Endothelial cell of umbilical vein (primary cell): Measurements from ENCODE around the gene CRYBB2.

Experiments used
- EZH2 ChIP-seq: IDR thresholded peaks from 2 replicates; pipeline ENCODE4 v1.6.1; 2012; ENCODE audit warnings: borderline replicate concordance, low read depth, mild to moderate bottlenecking, moderate library complexity, low read length, inconsistent platforms; ENCODE audit not compliant: severe bottlenecking
- FOS ChIP-seq: IDR thresholded peaks from 2 replicates; pipeline ENCODE4 v1.6.1; 2011; ENCODE audit warnings: mild to moderate bottlenecking, low read length, moderate library complexity, borderline replicate concordance; ENCODE audit not compliant: insufficient read depth
- JUN ChIP-seq: IDR thresholded peaks from 2 replicates; pipeline ENCODE4 v1.6.1; 2011; ENCODE audit warnings: borderline replicate concordance, low read depth; ENCODE audit not compliant: insufficient read length, insufficient read depth
- MYC ChIP-seq: IDR thresholded peaks from one replicate; pipeline ENCODE4 v1.6.1; 2011; ENCODE audit warnings: mild to moderate bottlenecking, low read depth, low read length
- POLR2A ChIP-seq: IDR thresholded peaks from 2 replicates; pipeline ENCODE4 v1.6.1; 2012; ENCODE audit warnings: low read depth, mild to moderate bottlenecking, control low read depth, low read length
- POLR2AphosphoS5 ChIP-seq: IDR thresholded peaks from 2 replicates; pipeline ENCODE4 v1.6.1; 2012; ENCODE audit warnings: low read depth, mild to moderate bottlenecking, control low read depth, low read length, moderate library complexity; ENCODE audit not compliant: insufficient read depth
- TF ChIP-seq, protein P1 (sequence below), 2 donors: IDR thresholded peaks; 1 replicate in 1 of 2; 2 replicates in 1 of 2; pipeline ENCODE4 v1.5.1; 2011; ENCODE audit warnings: low read length in 2 of 2, mild to moderate bottlenecking in 2 of 2, moderate library complexity in 2 of 2, control low read depth in 1 of 2, inconsistent platforms in 1 of 2, low read depth in 1 of 2; ENCODE audit not compliant: insufficient read depth in 1 of 2; ENCODE audit errors: extremely low read depth in 1 of 2
- TF ChIP-seq, protein P2 (sequence below): IDR thresholded peaks from 2 replicates; pipeline ENCODE4 v1.6.1; 2011; ENCODE audit not compliant: insufficient read depth, insufficient read length

- TF ChIP-seq, protein P1, sequence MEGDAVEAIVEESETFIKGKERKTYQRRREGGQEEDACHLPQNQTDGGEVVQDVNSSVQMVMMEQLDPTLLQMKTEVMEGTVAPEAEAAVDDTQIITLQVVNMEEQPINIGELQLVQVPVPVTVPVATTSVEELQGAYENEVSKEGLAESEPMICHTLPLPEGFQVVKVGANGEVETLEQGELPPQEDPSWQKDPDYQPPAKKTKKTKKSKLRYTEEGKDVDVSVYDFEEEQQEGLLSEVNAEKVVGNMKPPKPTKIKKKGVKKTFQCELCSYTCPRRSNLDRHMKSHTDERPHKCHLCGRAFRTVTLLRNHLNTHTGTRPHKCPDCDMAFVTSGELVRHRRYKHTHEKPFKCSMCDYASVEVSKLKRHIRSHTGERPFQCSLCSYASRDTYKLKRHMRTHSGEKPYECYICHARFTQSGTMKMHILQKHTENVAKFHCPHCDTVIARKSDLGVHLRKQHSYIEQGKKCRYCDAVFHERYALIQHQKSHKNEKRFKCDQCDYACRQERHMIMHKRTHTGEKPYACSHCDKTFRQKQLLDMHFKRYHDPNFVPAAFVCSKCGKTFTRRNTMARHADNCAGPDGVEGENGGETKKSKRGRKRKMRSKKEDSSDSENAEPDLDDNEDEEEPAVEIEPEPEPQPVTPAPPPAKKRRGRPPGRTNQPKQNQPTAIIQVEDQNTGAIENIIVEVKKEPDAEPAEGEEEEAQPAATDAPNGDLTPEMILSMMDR (IDR thresholded peaks at IDR 0.05; ENCODE audit: extremely low read depth in 1 of 2, insufficient read depth in 1 of 2, low read depth in 1 of 2, low read length in 2 of 2): no peak
- no peak for TF ChIP-seq EZH2
- no peak for TF ChIP-seq POLR2AphosphoS5
- no peak for TF ChIP-seq POLR2A
- TF ChIP-seq, protein P2, sequence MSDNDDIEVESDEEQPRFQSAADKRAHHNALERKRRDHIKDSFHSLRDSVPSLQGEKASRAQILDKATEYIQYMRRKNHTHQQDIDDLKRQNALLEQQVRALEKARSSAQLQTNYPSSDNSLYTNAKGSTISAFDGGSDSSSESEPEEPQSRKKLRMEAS: no peak
- no peak for TF ChIP-seq FOS
- no peak for TF ChIP-seq MYC
- TF ChIP-seq JUN: no peak
These were observed 33.3 kb upstream of the CRYBB2 start for GRCh38 chr22:25186140-25186539.
